H54 (cell line): Measurements from ENCODE around the gene ATP6V0A1.
"Not testable (repeated sequence)": the region's sequence is repeated elsewhere in the genome, so short reads cannot be mapped to it uniquely, and the experiment has no call there.

Experiments used
- DNase-seq: peaks from one replicate; pipeline ENCODE4 v3.0.0; 2011; ENCODE audit warnings: low spot score, mixed read lengths; ENCODE audit not compliant: insufficient read length
- FAIRE-seq: peaks from 3 replicates; lab custom pipeline; 2011; peaks lifted over from hg19 to GRCh38; lab: Jason Lieb, UNC
- POLR2A ChIP-seq: IDR thresholded peaks from 2 replicates; pipeline ENCODE4 v1.6.1; 2011; ENCODE audit warnings: low read depth, mild to moderate bottlenecking, low read length

ATP6V0A1 gene

DNA sequence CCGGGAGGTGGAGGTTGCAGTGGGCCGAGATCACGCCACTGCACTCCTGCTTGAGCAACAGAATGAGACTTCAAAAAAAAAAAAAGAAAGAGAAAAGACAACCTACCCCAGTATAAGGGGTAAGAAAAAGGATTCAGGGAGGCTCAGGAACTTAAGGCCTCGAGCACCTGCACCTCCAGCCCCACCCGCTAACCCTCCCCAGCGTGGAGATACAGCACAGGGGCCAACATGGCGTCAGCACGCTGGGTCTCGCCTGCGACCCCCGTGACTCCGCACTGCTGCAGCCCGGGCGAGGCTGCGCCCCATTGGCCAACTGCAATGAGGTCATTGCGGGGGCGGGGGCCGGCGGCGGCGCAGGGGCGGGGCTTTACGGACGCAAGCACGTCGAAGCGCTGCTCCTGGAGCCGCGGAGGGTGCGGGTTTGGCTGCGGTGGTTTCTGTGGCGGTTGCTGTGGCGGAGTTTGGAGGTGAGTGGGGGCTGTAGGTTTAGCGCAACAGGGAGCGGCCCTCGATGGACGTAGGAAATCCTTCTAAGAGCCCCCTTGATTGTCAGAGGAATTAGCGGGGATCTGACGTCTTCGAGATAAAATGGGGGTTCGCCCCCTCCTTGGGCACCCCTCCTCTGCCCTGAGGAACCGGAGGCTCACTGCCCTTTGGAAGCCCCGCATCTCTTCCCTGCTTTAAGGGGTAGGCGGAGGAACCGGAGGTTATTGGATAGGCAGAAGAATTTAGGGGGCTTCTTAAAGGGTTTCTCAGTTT lies at the start of gene ATP6V0A1:
ATP6V0A1 (plus strand) TSS at position 382 of the 759 bp plus-strand sequence. CDS start 2,017 bp downstream, outside the sequence.
- TF ChIP-seq POLR2A, result peak; percentile 91
- FAIRE-seq (no peak), DNase-seq (peak; percentile 81)

DNA sequence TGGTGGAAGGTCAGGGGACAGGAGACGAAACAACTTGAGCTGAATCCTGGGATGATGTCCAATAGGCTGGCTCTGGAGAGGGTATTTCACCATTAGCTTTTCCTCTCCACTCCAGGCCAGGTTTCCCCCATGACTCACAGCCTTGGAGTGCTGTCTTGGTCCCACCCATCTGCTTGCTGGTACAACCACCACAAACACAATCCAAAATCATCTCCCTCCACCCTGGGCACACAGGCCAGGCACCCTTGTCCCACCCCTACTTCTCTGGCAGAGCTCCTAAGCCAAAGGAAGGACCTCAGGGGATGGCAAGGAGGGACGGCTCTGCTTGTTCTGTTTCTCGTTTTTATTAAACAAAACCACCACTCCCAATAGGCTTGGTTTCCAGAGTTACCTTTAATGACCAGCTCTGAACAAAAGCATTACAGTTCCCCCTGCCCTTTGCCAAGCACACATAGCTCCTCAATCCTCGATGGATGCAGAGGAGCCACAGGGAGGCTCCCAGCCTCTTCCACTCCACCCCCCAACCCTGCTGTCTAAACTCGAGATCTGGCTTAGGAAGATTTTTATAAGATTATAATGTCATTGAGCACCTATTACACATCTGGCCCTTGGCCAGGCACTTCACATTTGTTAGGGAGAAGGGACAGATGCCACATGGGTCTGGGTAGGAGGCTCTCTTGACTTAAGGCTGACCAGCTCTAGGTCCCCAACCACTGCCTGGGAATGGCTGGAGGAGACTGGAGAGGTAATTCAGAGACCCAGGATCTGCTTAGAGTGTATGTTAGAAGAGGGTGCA lies 49.0 kb upstream of the ATP6V0A1 start:
- FAIRE-seq (peak; percentile 43), DNase-seq (peak; percentile 93)

DNA sequence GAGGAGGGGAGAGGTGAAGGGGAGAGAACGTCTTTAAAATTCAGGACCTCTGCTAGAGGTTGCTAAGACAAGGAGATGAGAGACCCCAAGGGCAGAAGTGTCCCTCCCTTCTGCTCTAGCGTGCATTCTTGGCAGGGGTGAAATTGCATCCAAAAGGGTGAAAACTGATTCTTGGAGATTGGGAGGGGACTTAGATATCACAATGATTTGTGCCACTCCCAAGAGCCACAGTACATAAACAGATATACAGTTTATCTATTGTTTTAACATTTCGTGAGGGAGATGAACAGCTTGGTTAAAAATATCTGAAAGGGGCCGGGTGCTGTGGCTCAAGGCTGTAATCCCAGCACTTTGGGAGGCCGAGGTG lies 48.4 kb upstream of the ATP6V0A1 start:
- TF ChIP-seq POLR2A, result no peak
- no peak for DNase-seq
- no peak for FAIRE-seq

More for the DNA sequence above, 49.0 kb upstream of the ATP6V0A1 start:
- no peak for TF ChIP-seq POLR2A

DNA sequence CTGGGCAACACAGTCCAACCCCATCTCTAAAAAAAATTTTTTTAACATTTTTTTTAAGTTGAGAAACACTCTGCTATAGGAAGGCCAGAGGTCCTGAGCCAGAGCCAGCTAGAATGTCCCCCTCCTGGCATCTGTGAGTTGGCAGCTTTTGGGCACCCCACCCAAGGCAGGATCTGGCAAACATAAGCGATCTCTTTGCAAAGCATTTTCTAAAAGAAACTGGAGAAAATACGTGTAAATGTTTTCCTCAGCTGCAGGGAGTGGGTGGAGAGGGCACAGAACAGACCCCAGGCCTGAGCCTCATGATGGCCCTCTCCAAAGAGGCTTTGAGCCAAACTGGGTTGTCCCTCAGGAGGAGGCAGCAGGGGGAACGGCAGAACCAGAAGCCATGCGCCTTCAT lies 47.3 kb upstream of the ATP6V0A1 start:
- TF ChIP-seq POLR2A, result no peak
- DNase-seq, result no peak
- no peak for FAIRE-seq

DNA sequence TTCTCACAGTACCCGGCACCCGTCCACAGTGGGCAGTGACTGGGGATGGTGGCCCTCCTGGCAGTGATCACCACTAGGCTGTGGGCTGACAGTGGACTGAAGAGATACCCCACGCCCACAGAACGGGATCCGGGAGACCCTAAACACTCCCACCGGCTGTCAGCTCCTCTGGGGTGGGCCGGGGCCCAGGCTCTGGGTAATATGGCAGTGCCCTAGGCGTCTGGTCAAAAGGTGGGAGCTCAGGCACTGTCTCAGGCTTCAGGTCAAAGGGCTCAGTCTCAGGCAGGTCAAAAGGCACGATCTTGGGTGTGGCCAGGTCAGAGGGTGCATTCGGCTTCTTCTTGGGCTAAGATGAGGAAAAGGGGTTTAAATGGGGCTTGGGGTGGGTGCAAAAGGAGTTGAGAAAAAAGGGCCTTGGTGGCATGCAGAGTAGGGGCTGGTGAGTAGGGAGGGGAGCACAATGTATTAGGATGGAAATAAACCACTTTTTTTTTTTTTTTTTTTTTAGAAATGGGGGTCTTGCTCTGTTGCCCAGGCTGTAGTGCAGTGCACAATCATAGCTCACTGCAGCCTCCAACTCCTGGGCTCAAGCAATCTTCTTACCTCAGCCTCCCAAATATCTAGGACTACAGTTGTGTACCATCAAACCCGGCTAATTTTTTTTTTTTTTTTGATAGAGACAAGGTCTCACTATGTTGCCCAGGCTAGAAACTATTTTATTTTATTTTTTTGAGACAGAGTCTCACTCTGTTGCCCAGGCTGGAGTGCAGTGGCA lies 46.6 kb upstream of the ATP6V0A1 start:
- TF ChIP-seq POLR2A, result no peak
- DNase-seq, result no peak
- no peak for FAIRE-seq

DNA sequence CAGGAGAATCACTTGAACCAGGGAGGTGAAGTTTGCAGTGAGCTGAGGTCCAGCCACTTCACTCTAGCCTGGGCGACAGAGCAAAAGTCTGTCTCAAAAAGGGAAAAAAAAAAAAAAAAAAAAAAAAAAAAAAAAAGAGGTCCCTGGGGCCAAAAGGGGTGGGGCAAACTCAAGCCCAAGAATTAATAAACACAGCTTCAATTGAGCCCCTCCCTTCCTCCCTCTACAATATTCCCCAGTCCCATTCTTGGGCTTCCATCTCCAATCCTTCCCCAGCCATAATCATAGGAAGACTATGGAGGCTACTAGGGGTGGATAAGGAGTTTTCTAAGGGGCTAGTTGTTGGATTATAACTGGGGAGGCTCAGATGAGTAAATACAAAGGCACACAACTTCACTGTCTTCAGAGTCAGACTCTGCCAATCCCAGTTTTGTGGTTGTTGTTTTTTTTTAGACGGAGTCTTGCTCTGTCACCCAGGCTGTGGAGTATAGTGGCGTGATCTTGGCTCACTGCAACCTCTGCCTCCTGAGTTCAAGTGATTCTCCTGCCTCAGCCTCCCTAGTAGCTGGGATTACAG lies 45.1 kb upstream of the ATP6V0A1 start:
- FAIRE-seq (no peak), DNase-seq (no peak)
- no peak for TF ChIP-seq POLR2A

DNA sequence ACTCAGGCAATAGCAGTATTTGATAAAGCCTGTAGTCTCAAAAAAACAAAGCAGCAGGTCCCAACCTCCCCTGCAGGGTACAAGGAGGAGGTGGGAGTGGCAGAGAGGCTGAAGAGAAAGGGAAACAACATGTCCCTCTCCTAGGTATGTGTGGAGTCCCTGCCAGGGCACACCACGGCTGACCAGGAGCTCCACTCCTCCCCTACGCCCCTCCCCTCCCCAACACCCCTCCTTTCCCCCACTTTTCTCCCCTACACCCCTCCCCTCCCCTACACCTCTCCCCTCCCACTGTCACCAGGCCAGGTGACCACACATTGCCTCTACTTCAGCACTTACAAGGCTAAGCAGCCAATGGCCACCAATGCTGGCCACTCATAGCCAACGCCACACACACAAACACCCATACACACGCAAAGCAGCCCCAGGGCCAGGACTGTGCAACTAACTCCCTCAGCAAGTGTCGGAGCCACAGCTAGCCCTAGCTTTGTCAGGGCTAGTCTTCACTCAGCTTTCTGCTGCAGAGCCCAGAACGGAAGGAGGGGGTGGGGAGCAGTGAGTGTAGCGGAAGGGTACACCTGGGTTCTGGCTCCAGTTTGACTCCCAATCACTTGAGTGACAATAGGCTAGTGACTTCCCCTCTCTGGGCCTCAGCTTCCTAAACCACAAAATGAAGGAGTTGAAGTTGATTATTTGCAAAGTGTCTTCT lies 43.8 kb upstream of the ATP6V0A1 start:
- TF ChIP-seq POLR2A, result no peak
- FAIRE-seq, result no peak
- no peak for DNase-seq

DNA sequence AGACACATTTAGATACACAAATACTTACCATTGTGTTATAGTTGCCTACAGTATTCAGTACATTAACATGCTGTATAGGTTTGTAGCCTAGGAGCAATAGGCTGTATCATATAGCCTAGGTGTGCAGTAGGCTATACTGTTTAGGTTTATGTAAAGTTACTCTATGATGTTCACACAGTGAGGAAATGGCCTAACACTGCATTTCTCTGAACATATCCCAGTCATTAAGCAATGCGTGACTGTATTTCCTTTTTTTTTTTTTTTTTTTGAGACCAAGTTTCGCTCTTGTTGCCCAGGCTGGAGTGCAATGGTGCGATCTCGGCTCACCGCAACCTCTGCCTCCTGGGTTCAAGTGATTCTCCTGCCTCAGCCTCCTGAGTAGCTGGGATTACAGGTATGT lies 40.7 kb upstream of the ATP6V0A1 start:
- not testable (repeated sequence) for FAIRE-seq, DNase-seq

DNA sequence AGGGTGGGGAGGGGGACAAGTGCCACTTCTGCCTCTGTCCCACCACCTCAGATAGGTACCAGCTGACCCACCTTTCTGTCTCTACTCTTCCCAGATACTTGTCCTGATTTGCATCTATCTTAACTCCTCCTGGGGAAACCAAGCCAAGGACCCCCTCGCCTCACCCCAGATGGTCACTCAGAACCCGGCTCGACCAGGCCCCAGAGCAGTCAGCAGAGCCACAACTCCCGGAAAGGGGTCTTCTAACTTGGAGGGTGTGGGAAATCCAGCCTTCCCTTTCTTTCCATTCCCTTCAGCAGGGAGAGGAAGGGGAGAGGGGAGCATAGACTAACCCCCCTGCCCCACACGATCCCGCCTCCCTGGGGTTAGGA lies 37.6 kb upstream of the ATP6V0A1 start:
- DNase-seq, result no peak
- no peak for TF ChIP-seq POLR2A

DNA sequence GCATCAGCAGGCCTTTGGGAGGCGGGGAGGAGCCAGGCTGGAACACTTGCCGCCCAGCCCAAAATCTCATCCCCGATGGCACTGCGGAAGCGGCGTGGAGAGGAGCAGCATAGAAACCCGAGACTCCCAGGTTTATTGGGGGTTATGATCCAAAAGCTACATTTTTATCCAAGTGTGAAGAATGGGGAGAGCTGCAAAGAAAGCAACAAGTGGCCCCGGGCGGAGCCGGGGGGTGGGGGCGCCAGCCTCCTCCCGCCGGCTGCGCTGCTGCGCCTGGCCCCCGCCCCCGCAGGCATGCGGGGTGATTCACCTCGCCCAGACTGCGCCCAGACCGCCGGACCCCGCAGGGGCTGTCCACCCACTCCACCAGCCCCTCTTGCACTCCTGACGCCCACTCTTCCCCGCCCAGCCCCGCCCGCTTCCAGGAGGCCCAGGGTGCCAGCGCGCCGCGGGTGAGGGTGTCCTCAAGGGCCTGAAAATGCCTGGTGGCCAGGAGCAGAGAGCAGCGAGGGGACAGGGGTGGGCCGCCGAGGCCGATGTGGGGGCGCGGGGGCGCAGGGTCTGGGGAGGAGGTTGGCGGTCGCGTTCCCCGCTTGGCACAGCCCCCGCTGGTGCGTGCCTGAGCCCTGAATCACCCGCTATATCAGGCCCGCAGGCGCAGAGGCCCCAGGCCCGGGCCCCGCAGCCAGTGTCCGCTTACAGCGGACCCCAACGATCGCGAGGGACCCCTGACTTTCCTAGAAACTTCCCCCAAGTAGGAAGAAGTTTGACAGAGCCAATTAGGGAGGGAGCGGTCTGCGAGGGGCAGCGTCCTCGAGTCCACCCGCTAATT lies 37.0 kb upstream of the ATP6V0A1 start:
- peak; percentile 60; the same call in 1 of the 2 replicates for TF ChIP-seq POLR2A
- no peak for FAIRE-seq
- no peak for DNase-seq

More for the DNA sequence above, 37.6 kb upstream of the ATP6V0A1 start:
- FAIRE-seq, result no peak

DNA sequence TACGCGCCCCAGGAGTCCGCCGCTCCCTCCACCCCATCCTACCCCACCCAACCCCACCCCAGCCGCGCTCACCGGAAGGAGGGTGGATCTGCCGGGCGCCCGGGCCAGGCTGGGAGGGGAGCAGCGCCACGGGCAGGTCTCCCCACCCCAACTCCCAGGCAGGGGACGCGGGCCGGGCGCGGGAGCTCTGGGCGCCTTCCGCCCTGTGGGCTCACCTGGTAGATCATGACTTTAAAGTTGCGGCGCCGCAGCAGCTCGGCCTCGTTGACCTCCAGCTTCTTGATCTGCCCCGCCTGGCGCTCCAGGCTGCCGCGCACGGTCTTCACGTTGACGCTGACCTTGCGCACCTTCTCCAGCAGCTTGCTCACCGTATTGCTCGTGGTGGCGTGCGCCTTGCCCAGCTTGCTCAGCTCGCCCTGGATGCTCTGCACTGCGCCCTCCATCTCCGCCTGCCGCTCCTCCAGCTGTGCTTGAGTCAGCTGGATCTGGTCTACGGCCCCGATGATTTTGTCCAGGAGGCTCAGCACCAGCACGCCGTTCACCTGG lies 36.2 kb upstream of the ATP6V0A1 start:
- FAIRE-seq (no peak), DNase-seq (no peak)
- TF ChIP-seq POLR2A, result no peak
